Coronary artery (tissue), 2 donors: ENCODE data around the gene LAIR2.

ENCODE experiments used
- DNase-seq: peaks from one replicate; pipeline ENCODE4 v3.0.0-alpha.2; 2017; ENCODE audit warnings: low spot score
- H3K27ac ChIP-seq, 2 donors: fragments of 200-600 bp; sonication (generic); one replicate each; pipeline ENCODE4 v1.5.1; 2016 to 2019
- H3K4me3 ChIP-seq: fragments of 200-600 bp; sonication (generic); 2 replicates; pipeline ENCODE4 v1.5.1; 2016; ENCODE audit warnings: mild to moderate bottlenecking, moderate library complexity
- TF ChIP-seq, protein P1 (sequence below): fragments of 200-600 bp; sonication (generic); IDR thresholded peaks from one replicate; pipeline ENCODE4 v1.5.1; 2019; ENCODE audit warnings: antibody characterized with exemption

The LAIR2 gene

DNA sequence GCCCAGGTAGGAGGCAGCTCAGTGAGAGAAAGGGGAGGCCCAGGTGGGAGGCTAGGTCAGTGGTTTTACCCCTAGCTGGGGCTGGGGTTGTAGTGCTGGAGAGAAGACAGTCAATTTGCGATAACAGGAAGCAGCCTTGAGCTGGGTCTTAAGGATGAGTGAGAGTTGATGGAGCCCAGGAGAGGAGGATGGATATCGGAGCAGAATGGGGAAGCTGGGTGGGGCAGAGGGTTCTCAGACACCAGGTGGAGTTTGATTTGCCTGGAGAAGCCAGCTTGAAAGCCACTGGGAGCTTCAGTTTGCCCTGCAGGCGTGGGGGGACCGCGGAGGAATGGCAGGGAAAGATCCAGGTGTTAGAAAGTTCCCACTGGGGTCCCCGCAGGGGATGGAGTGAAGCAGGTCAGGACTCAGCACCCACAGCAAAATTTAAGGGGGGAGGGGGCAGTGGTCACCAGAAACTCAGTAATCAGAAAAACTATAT lies 28.7 kb upstream of the LAIR2 start:
- no peak for DNase-seq
- TF ChIP-seq, protein P1, sequence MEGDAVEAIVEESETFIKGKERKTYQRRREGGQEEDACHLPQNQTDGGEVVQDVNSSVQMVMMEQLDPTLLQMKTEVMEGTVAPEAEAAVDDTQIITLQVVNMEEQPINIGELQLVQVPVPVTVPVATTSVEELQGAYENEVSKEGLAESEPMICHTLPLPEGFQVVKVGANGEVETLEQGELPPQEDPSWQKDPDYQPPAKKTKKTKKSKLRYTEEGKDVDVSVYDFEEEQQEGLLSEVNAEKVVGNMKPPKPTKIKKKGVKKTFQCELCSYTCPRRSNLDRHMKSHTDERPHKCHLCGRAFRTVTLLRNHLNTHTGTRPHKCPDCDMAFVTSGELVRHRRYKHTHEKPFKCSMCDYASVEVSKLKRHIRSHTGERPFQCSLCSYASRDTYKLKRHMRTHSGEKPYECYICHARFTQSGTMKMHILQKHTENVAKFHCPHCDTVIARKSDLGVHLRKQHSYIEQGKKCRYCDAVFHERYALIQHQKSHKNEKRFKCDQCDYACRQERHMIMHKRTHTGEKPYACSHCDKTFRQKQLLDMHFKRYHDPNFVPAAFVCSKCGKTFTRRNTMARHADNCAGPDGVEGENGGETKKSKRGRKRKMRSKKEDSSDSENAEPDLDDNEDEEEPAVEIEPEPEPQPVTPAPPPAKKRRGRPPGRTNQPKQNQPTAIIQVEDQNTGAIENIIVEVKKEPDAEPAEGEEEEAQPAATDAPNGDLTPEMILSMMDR, result no peak
- Histone ChIP-seq H3K27ac (peak overlapping the region in 1 of 2 donors; percentile 84), H3K4me3 (no peak overlapping the region)

DNA sequence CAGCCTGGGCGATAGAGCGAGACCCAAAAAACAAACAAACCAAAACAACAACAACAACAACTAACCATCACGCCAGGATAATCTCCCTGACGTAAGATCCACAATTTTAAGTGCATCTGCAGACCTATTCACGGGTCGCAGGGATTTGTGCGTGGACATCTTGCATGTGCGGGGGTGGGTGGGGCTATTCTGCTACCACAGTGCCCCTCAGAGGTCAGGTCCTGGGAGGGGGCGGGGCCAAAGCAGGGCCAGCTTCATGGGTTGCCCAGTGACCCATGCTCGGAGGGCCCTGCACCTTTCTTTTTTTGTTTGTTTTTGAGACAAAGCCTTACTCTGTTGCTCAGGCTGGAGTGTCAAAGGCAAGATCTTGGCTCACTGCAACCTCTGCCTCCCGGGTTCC lies 26.9 kb upstream of the LAIR2 start:
- no peak overlapping the region for H3K4me3 ChIP-seq
- TF ChIP-seq, protein P1, result no peak
- no peak overlapping the region for H3K27ac ChIP-seq
- DNase-seq, result no peak

DNA sequence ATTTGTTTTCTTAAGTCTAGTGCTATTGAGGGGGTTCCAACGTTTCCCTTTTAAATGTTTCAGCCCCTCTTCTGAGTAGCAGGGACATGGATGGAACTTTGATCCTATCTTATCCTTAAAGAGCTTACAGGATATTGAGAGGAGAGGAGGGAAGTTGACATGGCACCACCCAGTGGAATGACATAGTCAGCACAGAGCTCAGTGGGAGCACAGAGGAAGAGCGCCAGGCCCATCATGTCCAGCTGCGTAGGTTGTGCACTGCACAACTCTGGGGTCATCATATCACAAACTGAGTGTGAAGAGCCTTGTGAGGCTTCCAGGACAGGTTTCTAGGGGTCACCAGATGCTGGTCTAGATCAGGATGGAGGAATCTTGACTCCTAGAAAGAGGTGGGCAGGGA lies 25.0 kb upstream of the LAIR2 start:
- no peak for DNase-seq
- TF ChIP-seq, protein P1, result no peak
- Histone ChIP-seq H3K4me3 (no peak overlapping the region), H3K27ac (no peak overlapping the region)

DNA sequence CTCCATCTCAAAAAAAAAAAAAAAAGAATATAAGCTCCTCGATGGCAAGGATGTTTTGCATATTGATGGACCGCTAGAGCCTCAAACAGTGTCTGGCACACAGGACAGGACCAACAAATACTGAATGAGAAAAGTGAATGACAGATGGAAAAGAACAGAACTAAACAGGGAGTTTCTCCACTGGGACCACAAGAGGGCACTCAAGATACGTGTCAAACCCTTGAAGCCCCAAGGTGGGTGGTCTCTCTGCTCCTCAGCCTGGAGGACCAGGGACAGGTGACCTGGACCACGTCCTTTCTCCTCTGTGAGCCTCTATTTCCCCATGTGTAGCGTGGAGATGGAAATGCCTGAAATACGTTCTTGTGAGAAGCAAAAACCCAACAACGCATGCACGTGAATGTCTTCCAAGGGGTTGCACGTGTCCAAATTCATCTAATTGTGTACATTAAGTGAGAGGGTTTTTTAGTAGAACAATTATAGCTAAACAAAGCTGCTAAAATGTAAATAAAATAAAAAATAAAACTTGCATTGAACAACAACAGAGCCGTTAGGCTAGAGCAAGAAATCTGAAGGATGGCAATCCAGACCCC lies 23.9 kb upstream of the LAIR2 start:
- no peak overlapping the region for H3K27ac ChIP-seq
- H3K4me3 ChIP-seq, result no peak overlapping the region
- TF ChIP-seq, protein P1, result no peak
- DNase-seq, result no peak

DNA sequence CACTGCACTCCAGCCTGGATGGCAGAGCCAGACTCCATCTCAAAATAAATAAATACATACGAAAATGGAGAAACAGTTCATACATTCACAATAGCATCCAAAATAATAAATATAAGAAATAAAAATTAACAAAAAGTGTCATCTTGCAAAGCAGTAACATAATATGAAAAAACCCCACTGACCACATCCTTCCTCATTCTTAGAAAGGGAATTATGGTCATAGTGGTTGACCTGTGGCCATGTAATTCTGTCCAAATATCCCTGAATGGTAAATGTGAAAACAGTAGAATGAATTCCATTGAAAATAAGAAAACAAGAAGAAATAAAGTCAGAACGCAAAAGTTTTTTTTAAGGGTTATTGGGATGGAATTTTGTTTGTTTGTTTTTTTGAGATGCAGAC lies 22.6 kb upstream of the LAIR2 start:
- Histone ChIP-seq H3K27ac (no peak overlapping the region), H3K4me3 (no peak overlapping the region)
- DNase-seq, result no peak
- TF ChIP-seq, protein P1, result no peak

DNA sequence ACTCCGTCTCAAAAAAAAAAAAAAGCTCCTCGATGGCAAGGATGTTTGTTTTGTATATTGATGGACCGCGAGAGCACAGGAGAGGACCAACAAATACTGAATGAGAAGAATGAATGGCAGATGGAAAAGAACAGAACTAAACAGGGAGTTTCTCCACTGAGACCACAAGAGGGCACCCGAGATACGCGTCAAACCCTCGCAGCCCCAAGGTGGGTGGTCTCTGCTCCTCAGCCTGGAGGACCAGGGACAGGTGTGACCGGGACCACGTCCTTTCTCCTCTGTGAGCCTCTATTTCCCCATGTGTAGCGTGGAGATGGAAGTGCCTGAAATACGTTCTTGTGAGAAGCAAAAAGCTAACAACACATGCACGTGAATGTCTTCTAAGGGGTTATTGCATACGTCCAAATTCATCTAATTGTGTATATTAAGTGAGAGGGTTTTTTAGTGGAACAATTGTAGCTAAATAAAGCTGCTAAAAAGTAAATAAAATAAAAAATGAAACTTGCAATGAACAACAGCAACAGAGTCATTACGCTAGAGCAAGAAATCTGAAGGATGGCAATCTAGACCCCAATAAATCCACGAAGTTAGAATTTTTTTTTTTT lies 21.2 kb upstream of the LAIR2 start:
- DNase-seq, result no peak
- H3K27ac ChIP-seq, result no peak overlapping the region
- TF ChIP-seq, protein P1, result peak; percentile 27
- H3K4me3 ChIP-seq, result no peak overlapping the region

GRCh38 chr19:54482889-54483288 lies 19.7 kb upstream of the LAIR2 start:
- Histone ChIP-seq H3K27ac (no peak overlapping the region), H3K4me3 (no peak overlapping the region)
- DNase-seq, result no peak
- TF ChIP-seq, protein P1, result no peak
